Panc1 (cell line): ENCODE measurements around the gene TGM5. TPM values are rescaled to one million over a fixed set of nuclear protein-coding genes. Genes with fewer than 3 reads are reported as not detected.

ENCODE experiments used
- ATAC-seq: fragments of 200-7000 bp; cut with Tn5 transposase; 2 replicates; pipeline ENCODE4 v1.9.1; 2020; ENCODE audit warnings: mild to moderate bottlenecking, moderate library complexity
- BruUV-seq: library from RNA; stranded (reverse); fragments of 400-500 nt; replicated peaks from 2 replicates; lab custom pipeline; 2021; lab: Mats Ljungman, UMichigan
- CTCF ChIA-PET: fragments of 300-600 bp; sonication (Branson Sonifier 250); formaldehyde crosslinking; loops from one replicate; lab custom pipeline; 2022; ENCODE audit warnings: antibody characterized with exemption; lab: Charles Lee
- POLR2A ChIA-PET: fragments of 300-600 bp; sonication (Branson Sonifier 250); formaldehyde crosslinking; loops from one replicate; lab custom pipeline; 2022; ENCODE audit warnings: antibody characterized with exemption; lab: Charles Lee
- DNase-seq: peaks from one replicate; pipeline ENCODE4 v3.0.0-alpha.2; 2010; ENCODE audit warnings: low read depth, low spot score
- H3K27ac ChIP-seq: 2 replicates; pipeline ENCODE4 v1.5.1; 2011; ENCODE audit warnings: mild to moderate bottlenecking, low read length, inconsistent platforms
- H3K27me3 ChIP-seq: fragments of 200-500 bp; sonication (Bioruptor generic); 2 replicates; pipeline ENCODE4 v1.6.0; 2014; ENCODE audit warnings: low read length, inconsistent platforms; ENCODE audit not compliant: control insufficient read depth, insufficient read depth
- H3K36me3 ChIP-seq: fragments of 200-500 bp; sonication (Bioruptor generic); 2 replicates; pipeline ENCODE4 v1.5.1; 2014; ENCODE audit warnings: inconsistent platforms, mild to moderate bottlenecking, low read length, moderate library complexity; ENCODE audit not compliant: control insufficient read depth, insufficient read depth
- H3K4me1 ChIP-seq: 2 replicates; pipeline ENCODE4 v1.5.1; 2011; ENCODE audit warnings: inconsistent platforms, mild to moderate bottlenecking, low read length, moderate library complexity; ENCODE audit not compliant: control insufficient read depth, insufficient read depth
- H3K4me3 ChIP-seq, 2 experiments: 2 replicates each; pipeline ENCODE4 v1.5.1; 2011 to 2012; ENCODE audit warnings: low read depth in 2 of 2, low read length in 2 of 2, mild to moderate bottlenecking in 2 of 2, inconsistent platforms in 1 of 2, moderate library complexity in 1 of 2
- H3K9me3 ChIP-seq: fragments of 200-500 bp; sonication (Bioruptor generic); 2 replicates; pipeline ENCODE4 v1.5.1; 2014; ENCODE audit warnings: low read depth, mild to moderate bottlenecking, inconsistent platforms, low read length, moderate library complexity; ENCODE audit not compliant: control insufficient read depth, insufficient read depth
- POLR2AphosphoS5 ChIP-seq: IDR thresholded peaks from 2 replicates; pipeline ENCODE4 v1.6.1; 2012; ENCODE audit warnings: mild to moderate bottlenecking, low read depth, low read length, moderate library complexity
- SIN3A ChIP-seq: IDR thresholded peaks from 2 replicates; pipeline ENCODE4 v1.6.1; 2012; ENCODE audit warnings: low read depth, mild to moderate bottlenecking, low read length, moderate library complexity, borderline replicate concordance; ENCODE audit not compliant: insufficient read depth
- TCF7L2 ChIP-seq: IDR thresholded peaks from 2 replicates; pipeline ENCODE4 v1.6.1; 2011; ENCODE audit warnings: mild to moderate bottlenecking, low read depth, low read length, inconsistent platforms
- in situ Hi-C: cut with HindIII; loops from 2 replicates; pipeline ENCODE4 v1.10.0; 2016; ENCODE audit warnings: low sequenced_read_pairs, low pct_unique_long_range_greater_than_20kb
- intact Hi-C: fragments of 100-400 bp; cut with micrococcal nuclease; formaldehyde crosslinking; loops from one replicate; pipeline ENCODE4 v1.10.0; 2022; ENCODE audit not compliant: unreplicated experiment
- total RNA-seq: library from RNA; stranded (reverse); gene quantifications from one replicate; pipeline ENCODE4 v1.2.1, GENCODE V29; 2021; ENCODE audit not compliant: unreplicated experiment
- TF ChIP-seq, protein P1 (sequence below), 2 experiments: IDR thresholded peaks; 2 replicates each; pipeline ENCODE4 v1.6.1; 2011 to 2012; ENCODE audit warnings: low read depth in 2 of 2, control low read depth in 1 of 2, low read length in 1 of 2, mild to moderate bottlenecking in 1 of 2, moderate library complexity in 1 of 2; ENCODE audit not compliant: insufficient read depth in 1 of 2
- TF ChIP-seq, protein P2 (sequence below): fragments of 450-650 bp; IDR thresholded peaks from 2 replicates; pipeline ENCODE4 v1.5.1; 2017; ENCODE audit warnings: mild to moderate bottlenecking

TGM5 gene
- total RNA-seq, 1 experiment from 2014 or later = not detected

DNA sequence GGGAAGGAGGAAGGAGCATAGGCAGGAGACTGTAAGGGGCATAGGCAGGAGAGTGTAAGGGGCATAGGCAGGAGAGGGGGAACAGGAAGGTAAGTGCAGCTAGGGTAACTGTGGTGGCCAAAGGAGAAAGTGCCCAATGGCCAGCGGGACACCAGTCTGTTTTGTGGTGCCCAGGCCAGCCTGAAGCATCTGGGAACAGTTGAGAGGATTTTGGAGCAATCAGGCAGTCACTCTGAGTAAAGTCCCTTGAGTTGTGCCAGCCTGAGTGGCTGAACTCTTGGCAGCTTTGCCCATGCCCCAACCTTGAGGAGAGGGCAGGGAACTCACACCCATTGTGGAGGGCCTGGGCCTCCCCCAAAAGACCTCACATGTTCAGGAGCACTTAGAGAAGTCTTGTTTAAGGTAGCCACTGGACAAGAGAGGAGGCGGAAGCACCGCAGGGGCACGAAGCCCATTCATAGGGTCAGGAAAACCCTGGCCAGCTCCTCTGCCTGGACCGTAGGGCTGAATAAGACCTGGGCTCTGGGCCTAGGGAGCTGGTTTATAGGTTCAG, 3.5 kb upstream of the TGM5 start:
- no peaks in the 10 kb centered on the region for H3K36me3 ChIP-seq
- POLR2A ChIA-PET = no interaction called here
- H3K4me1 ChIP-seq = no peaks in the 10 kb centered on the region
- CTCF ChIA-PET = interaction anchor here (1.0 kb wide), 1 partner anchor 45 kb away, joined by 3 read pairs; no protein-coding TSS in a partner anchor
- in situ Hi-C loops = no loop called here
- no TSS peak for BruUV-seq
- ATAC-seq (no peak), DNase-seq (no peak)
- no peaks in the 10 kb centered on the region for H3K9me3 ChIP-seq
- H3K27ac ChIP-seq = no peak overlapping the region
- H3K27me3 ChIP-seq = peaks cover 9% of the 10 kb centered on the region; the same call in 1 of the 2 replicates
- no peak for TF ChIP-seq SIN3A
- TF ChIP-seq POLR2AphosphoS5 = no peak
- TF ChIP-seq, protein P1, sequence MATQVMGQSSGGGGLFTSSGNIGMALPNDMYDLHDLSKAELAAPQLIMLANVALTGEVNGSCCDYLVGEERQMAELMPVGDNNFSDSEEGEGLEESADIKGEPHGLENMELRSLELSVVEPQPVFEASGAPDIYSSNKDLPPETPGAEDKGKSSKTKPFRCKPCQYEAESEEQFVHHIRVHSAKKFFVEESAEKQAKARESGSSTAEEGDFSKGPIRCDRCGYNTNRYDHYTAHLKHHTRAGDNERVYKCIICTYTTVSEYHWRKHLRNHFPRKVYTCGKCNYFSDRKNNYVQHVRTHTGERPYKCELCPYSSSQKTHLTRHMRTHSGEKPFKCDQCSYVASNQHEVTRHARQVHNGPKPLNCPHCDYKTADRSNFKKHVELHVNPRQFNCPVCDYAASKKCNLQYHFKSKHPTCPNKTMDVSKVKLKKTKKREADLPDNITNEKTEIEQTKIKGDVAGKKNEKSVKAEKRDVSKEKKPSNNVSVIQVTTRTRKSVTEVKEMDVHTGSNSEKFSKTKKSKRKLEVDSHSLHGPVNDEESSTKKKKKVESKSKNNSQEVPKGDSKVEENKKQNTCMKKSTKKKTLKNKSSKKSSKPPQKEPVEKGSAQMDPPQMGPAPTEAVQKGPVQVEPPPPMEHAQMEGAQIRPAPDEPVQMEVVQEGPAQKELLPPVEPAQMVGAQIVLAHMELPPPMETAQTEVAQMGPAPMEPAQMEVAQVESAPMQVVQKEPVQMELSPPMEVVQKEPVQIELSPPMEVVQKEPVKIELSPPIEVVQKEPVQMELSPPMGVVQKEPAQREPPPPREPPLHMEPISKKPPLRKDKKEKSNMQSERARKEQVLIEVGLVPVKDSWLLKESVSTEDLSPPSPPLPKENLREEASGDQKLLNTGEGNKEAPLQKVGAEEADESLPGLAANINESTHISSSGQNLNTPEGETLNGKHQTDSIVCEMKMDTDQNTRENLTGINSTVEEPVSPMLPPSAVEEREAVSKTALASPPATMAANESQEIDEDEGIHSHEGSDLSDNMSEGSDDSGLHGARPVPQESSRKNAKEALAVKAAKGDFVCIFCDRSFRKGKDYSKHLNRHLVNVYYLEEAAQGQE (IDR thresholded peaks at IDR 0.05; ENCODE audit: insufficient read depth in 1 of 2, low read depth in 2 of 2, low read length in 1 of 2) = no peak
- TF ChIP-seq, protein P2, sequence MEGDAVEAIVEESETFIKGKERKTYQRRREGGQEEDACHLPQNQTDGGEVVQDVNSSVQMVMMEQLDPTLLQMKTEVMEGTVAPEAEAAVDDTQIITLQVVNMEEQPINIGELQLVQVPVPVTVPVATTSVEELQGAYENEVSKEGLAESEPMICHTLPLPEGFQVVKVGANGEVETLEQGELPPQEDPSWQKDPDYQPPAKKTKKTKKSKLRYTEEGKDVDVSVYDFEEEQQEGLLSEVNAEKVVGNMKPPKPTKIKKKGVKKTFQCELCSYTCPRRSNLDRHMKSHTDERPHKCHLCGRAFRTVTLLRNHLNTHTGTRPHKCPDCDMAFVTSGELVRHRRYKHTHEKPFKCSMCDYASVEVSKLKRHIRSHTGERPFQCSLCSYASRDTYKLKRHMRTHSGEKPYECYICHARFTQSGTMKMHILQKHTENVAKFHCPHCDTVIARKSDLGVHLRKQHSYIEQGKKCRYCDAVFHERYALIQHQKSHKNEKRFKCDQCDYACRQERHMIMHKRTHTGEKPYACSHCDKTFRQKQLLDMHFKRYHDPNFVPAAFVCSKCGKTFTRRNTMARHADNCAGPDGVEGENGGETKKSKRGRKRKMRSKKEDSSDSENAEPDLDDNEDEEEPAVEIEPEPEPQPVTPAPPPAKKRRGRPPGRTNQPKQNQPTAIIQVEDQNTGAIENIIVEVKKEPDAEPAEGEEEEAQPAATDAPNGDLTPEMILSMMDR = no peak
- TF ChIP-seq TCF7L2 = no peak
- intact Hi-C loops = no loop called here
- H3K4me3 ChIP-seq = no peak overlapping the region

DNA sequence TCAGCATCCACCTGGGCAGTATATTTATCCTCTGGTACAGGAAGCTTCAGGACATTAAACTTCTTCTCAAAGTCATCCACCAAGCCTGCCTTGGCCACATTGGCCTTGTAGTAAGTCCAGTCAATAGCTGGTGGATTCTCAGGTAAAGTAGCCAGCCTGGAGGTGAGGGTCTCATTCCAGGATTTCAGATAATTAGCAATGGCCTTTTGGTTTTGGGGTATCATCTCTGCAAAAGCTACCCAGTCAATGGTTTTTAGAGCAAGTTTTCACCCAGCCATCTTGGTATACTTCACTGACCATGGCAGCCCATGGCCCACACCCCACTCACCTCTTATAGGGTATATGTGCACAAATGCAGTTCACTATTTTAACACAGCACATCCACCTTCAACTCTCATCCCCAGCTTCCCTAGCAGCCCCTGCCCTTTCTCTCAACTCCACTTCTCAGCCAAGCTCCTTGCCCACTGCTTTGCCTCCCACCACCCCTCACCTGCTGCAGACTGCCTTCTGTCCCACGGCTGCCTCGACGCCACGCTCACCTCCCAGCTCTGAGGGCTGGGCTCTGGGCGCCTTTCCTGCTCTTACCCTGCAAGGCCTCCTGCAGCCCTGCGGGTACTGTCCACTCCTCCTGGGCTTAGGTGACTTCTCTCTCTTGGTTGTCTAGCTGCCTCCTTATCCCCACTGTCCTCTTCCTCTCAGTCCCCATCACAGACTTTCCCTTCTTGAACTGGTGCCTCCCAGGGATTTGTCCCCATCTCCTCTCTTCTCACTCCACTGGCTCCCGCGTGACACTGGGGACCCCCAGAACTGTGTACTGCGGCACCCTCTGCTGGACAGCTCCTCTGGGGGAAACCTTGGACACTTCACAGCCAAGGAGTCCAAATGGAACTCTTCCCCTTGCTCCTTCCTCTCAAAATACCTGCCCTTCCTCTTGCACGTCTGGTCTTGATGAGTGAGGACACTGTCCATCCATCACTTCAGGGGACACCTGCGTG, 1.7 kb upstream of the TGM5 start:
- intact Hi-C loops (no loop called here), in situ Hi-C loops (no loop called here)
- Histone ChIP-seq H3K27ac (no peak overlapping the region), H3K36me3 (no peaks in the 10 kb centered on the region), H3K9me3 (no peaks in the 10 kb centered on the region), H3K4me1 (no peaks in the 10 kb centered on the region), H3K27me3 (peaks cover 18% of the 10 kb centered on the region), H3K4me3 (no peak overlapping the region)
- ChIA-PET POLR2A (interaction anchor here (0.5 kb wide), 1 partner anchor 47 kb away, joined by 11 read pairs; no protein-coding TSS in a partner anchor), CTCF (interaction anchor here (0.7 kb wide), 1 partner anchor 43 kb away, joined by 3 read pairs; no protein-coding TSS in a partner anchor)
- TF ChIP-seq POLR2AphosphoS5 = no peak
- TF ChIP-seq, protein P1 (IDR thresholded peaks at IDR 0.05; ENCODE audit: insufficient read depth in 1 of 2, low read depth in 2 of 2, low read length in 1 of 2) = peak in 1 of 2 experiments; percentile 52; a peak in 3 of 4 replicates
- BruUV-seq = no TSS peak
- DNase-seq = no peak
- ATAC-seq = no peak
